Measurements from ENCODE around the gene ZNF410. TPM values are rescaled to one million over a fixed set of nuclear protein-coding genes. Genes with fewer than 3 reads are reported as not detected.
A peak's percentile ranks its signal among the peaks of the same experiment; 100 is the strongest.

The ZNF410 gene
- polyA plus RNA-seq, 1 donor: 38.5 TPM

GRCh38 chr14:73977896-73978295 is 91.2 kb downstream of the ZNF410 start:
- DNase-seq: peak in 1 of 2 donors; percentile 45
- peaks cover 51% of the 10 kb centered on the region for H3K36me3 ChIP-seq (ENCODE audit: control insufficient read depth, insufficient read depth, low read length)
- H3K4me1 ChIP-seq (ENCODE audit: control insufficient read depth, insufficient read depth, low read length): peaks cover 7% of the 10 kb centered on the region
- H3K4me3 ChIP-seq (ENCODE audit: low read length): no peak overlapping the region
- no peak overlapping the region for H3K27ac ChIP-seq (ENCODE audit: low read length)
- no peaks in the 10 kb centered on the region for H3K27me3 ChIP-seq (ENCODE audit: control insufficient read depth, insufficient read depth, low read length)
- no peaks in the 10 kb centered on the region for H3K9me3 ChIP-seq (ENCODE audit: control insufficient read depth, low read depth, low read length)
- no CpG with 5 or more reads among the region's 4 CpGs for whole genome bisulfite sequencing (ENCODE audit: insufficient coverage, low lambda C conversion rate)

Other genes with a start within 250 kb of the ZNF410 start
- gene DNAL1, start 241.9 kb upstream of the ZNF410 start, polyA plus RNA-seq: 7.2 TPM
- gene PNMA1, start 172.5 kb upstream of the ZNF410 start, polyA plus RNA-seq: 34.9 TPM
- 16.2 TPM for gene PTGR2, start 35.0 kb upstream of the ZNF410 start, polyA plus RNA-seq
- gene FAM161B, start 63.2 kb downstream of the ZNF410 start, polyA plus RNA-seq: 4.9 TPM
- 25.4 TPM for gene COQ6, start 63.4 kb downstream of the ZNF410 start, polyA plus RNA-seq
- 75.2 TPM for gene ENTPD5, start 132.4 kb downstream of the ZNF410 start, polyA plus RNA-seq
- 6.9 TPM for gene BBOF1, start 132.5 kb downstream of the ZNF410 start, polyA plus RNA-seq
- gene ALDH6A1, start 197.6 kb downstream of the ZNF410 start, polyA plus RNA-seq: 24.7 TPM
- gene LIN52, start 198.1 kb downstream of the ZNF410 start, polyA plus RNA-seq: 11.1 TPM

Measured in large intestine (tissue), 3 donors.